Activated gamma-delta T cell treated with anti-CD3 and anti-CD28 coated beads, Interleukin-2, amount 50 U/mL, for 16 hours (primary cell): ENCODE data around the gene ORC2.
"Not testable (repeated sequence)": the region's sequence is repeated elsewhere in the genome, so short reads cannot be mapped to it uniquely, and the experiment has no call there.

Experiments
- DNase-seq: peaks from one replicate; pipeline ENCODE4 v3.0.0-alpha.2; 2020; ENCODE audit warnings: low read depth

ORC2 gene

DNA sequence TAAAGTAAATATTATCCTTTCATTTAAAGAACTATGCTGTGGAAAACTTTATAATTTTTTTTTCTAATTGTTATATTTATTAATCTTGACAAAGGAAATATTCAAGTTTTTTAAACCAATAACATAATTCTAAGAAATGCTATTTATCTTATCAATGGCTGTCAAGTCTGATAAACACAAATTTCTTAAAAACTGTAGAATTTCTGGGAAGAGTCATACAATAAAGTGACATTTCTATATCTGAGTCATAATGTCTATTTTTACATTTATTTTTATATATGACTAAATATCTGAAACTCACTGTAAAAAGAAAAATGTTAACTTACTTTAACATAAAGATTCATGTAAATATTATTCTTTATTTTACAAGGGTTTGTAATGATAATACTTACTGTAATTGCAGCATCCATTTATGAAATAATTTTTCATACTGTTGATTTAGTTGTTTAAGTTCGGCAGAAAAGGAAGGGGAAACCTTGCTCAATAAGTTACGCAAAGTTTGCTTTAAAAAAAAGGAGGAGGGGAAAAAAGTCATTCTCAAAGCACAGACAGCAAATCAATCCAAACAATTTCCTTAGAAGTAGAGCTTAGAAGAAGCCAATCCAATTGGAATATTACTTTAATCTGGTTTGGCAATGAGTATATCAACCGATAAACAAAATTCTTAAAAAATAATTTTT lies 32.4 kb downstream of the ORC2 start:
- no peak for DNase-seq

DNA sequence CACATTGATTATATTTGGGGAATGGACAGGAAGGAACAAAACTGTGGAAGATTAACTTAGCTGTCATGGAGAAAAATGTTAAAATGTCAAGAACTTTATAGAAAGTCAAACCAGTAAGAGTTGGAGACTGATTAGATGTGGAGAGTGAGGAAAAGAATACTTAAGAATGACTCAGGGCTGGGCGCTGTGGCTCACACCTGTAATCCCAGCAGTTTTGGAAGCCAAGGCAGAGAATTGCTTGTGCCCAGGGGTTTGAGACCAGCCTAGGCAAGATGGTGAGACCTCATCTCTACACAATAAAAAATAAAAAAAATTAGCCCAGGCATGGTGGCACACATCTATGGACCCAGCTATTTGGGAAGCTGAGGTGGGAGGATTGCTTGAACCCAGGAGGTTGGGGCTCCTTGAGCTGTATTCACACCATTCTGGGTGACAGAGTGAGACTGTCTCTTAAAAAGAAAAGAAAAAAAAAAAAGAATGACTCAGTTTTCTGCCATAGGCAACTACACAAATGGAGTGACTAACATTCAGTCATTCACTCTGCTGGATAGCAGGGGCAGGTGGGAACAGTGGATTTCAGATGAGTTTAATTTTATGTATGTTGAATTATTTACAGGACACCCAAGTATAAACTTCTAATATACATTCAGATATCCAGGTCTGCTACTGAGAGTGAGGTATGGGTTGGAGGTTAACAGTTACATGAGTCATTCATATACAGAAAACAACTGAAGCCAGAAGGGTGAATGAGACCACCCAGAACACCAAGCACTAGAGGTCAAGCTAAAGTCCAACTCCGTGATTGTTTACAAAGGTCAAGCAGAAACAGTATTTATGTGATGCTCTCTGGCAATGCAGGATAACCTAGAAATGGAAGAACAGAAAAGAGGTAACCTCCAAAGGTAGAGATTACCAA lies 33.9 kb downstream of the ORC2 start:
- DNase-seq: no peak

DNA sequence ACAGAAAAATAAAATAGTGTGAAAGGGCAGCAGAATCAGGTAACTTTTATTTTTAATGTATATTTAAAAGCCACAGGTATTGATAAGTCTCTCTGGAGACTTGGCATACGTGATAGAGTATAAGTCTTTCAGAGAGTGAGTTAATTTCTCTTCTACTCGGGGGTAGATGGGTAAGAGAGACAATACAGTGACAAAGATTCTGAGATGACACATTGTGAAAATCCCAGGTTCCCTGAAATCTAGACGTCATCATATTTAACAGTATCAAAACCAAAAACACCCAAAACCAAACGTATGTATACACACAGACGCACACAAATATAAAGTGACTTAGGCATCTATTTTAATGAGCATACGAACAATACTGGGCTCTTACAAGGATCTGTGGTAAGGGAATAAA lies 41.0 kb downstream of the ORC2 start:
- no peak for DNase-seq

DNA sequence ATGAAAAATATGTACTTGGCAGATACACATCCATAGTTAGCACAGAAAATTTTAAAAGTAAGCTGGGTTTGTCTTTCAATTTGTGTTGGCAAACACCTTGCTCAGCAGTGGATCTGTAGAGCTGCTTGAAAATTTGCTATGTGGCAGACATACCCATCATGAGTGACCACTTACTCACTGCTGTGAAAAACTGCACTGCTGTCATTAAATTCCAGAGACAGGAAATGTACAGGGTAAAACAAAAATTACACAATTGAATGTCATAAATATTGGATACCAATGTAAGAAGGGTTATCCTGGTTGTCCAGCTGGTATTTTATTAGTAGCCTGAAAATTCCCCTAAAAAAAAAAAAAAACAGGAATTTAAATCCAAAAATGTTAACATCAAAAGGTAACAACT lies 49.8 kb downstream of the ORC2 start:
- DNase-seq: no peak

DNA sequence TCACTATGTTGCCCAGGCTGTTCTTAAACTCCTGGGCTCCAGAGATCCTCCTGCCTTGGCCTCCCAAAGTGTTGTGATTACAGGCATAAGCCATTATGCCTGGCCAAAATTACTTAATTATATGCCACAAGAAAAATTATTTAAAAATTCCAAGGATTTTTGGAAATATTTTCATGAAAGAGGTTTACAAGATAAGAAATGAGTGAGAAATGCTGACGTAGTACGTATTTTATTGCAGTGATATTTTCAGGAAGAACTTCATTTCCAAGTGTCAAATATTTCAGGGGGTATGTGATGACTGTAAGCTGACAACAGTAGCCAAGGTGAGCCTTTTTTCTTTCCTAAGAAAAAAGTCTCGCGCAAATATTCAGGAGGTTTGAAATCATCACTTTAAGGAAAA lies 53.5 kb downstream of the ORC2 start:
- no peak for DNase-seq

DNA sequence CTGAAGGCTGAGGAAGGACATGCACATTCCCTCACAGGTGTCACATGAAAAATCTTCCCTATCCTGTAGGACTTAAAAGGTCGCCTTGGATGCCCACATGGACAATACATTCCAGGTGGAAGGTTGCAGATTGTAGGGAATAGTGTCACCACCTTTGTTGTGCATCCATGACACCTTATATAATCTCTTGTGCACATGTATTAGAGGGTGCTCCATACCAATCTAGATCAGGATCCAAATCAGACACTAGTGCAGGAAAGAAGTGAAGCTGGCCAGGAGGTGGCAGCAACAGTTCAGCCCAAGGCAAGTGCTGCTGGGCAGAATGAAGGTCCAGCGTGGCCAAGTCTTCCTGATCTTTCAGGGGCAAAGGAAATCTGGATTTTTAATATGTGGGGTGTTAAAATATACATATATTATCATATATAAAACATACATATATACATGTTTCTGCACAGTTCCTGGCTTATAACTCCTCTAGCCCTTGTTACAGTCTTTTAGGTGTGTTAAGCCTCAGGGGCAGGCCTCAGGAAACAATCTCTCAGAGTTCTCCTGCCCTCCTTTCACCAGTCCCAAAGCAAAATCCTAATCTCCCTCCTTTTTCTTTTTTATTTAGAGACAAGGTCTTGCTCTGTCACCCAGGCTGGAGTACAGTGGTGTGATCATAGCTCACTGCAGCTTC lies 57.7 kb downstream of the ORC2 start:
- peak; percentile 16 for DNase-seq

DNA sequence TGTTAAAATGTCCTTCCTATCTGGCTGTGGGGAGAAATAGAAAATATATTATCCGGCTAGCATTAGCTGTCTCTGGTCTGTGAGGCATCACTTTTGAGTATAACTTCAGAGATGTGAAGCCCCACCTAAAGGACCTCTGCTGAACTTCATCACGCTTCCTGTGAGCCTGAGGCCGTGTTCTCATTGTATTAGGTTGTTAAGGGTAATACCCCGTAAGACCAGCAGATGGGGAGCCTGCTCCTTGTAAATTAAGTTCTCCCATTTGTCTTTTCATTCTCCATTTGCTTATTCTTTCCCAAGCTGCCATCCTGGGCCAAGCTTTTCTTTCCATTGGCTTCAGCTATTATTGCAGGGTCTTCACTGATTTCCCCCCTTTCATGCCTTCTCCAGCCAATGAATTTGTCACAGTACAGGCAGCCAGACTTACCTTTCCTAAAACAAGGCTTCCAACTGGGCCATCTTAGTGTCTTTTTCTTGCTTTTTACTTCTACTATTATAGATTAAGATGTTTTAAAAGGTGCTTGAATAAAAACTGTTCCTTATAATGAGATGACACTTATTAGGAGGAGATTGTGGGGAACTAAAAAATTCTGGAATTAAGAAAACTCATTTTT lies 61.9 kb downstream of the ORC2 start:
- peak; percentile 58 for DNase-seq

DNA sequence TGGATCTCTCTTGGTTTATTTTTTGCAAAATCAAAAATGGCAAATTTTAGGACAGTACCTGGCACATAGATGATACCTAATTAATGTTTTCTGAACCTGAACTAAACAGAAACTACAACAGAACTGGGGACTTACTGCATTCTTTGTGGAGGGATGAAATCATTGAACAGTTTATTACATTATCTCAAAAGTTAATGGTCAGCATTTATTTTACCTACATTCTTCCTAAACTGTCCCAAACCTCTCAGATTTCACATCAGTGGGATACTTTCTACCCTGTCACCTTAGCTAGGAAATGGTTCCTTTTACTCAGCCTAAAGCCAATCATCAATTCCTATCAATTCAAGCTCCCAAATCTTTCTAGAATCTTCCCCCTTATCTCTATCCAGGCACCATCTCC lies 64.0 kb downstream of the ORC2 start:
- DNase-seq: no peak

DNA sequence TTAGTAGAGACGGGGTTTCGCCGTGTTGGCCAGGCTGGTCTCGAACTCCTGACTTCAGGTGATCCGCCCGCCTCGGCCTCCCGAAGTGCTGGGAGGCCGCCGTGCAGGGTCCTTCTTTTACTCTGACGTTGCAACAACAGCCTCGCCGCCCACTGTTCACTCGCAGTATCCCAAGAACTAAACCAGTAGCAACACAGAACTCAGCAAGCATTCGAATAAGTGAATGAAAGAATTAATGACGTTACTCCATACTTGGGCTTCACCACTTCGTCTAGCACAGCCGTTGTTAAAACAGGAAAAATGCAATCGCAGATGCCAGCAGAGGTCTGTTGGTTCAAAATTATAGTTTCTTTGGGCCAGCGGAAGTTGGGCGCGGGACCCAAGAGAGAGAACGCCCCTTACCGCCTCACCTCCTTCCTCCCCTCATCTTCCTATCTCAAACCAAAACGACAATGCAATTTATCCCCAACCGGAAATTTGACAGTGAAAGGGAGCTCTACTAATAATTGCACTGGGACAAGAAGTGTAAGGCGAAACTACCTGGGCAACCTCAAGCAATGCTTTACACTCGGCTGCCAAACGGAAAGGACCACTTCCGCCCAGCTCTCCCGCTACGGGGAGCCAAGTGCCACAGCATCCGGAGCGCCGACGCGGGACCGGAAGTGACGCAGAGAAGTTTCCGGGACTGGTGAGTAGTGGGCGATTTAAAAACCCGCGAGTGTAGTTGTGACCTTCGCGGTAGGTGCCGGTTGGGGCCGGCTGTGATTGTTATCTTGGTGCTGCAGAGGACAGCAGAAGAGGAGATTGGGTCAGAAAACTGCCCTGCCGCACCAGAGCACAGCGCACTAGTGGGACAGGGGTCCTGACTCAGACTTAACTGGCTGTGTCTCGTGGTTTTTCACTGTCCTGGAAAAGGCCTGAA lies 74.5 kb downstream of the ORC2 start, which contains the start of the genes NIF3L1 and PPIL3:
Gene NIF3L1 (plus strand): TSS at position 668 of the 922 bp plus-strand sequence. CDS start 2,573 bp downstream, outside the sequence.
Gene PPIL3 (minus strand): TSS at position 374 of the 922 bp plus-strand sequence. CDS start 1,462 bp downstream, outside the sequence.
- DNase-seq: peak; percentile 95

DNA sequence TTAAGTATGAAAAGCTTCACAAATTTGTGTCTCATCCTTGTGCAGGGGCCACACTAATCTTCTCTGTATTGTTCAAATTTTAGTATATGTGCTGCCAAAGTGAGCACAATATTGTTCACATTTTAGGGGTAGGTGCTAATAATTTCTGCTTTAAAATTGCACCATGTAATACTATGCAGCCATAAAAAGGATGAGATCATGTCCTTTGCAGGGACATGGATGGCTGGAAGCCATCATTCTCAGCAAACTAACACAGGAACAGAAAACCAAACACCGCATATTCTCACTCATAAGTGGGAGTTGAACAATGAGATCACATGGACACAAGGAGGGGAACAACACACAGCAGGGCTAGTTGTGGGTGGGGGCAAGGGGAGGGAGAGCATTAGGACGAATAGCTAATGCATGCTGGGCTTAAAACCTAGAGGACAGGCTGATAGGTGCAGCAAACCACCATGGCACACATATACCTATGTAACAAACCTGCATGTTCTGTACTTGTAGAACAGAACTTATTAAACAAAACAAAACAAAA lies 81.7 kb downstream of the ORC2 start:
- not testable (repeated sequence) for DNase-seq

DNA sequence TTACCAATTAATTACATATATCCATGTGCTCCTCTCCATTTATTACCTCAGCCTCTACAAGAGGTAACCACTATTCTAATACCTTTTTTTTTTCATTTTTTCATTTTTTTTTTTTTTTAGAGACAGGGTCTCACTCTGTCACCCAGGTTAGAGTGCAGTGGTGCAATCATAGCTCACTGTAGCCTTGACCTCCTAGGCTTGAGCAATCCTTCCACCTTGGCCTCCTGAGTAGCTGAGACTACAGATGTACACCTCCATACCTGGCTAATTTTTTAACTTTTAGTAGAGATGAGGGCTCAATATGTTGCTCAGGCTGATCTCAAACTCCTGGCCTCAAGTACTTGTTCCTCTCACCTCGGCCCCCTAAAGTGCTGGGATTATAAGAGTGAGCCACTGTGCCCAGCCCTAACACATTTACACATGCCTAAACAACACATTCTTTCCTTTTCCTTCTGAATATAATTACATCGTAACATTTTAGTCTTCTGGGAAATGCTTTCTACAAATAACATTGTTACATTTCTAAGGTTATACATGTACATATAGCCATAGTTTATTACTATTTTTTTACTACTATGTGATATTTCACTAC lies 85.1 kb downstream of the ORC2 start:
- no peak for DNase-seq

DNA sequence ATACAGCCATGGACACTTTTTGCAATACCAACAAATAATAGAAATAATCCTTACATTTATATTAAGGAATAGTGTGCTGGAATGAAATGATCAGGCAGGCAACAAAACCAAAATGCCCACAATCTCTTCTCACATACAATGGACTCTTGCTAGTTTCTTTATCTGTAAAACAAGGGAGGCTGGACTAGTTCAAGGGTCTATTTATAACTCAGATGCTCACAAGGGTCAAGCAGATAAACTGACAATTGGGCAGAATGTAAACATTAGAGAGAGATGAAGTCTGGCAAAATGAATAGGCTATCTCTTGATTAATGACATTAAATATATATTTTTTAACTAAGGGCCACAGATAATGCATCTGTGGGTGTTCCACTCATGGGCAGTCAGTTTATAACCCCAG lies 86.0 kb downstream of the ORC2 start:
- no peak for DNase-seq

DNA sequence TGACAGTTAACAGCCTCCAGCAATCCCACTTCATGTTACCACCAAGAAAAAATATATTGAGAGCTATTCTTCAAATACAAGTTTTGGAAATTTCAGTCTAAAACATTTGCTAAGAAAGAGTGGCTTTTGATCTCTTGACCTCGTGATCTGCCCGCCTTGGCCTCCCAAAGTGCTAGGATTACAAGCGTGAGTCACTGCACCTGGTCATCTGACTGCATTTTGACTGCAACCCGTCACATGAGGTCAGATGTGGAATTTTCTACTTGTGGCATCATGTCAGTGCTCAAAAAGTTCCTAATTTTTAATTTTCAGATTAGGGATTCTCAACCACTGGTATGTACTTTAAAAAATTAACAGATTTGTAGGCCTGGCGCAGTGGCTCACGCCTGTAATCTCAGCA lies 89.9 kb downstream of the ORC2 start:
- no peak for DNase-seq

DNA sequence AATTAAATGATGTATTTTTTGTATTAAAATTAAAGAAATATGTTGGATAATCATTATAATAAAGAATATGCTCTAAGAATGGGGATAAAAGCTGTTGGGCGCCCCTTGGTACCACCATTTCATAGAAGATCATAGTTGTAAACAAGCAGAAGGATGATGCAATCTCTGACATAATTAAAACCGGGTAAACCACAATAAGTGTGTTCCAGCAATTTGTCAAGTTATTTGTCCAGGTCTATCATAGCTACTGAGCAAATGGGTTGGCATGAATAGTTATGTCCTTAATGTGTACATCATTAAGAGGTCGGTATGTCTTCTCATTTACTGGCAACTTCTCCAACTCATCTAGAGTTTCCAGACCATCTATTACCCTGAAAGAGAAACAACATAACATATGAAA lies 92.3 kb downstream of the ORC2 start:
- no peak for DNase-seq

DNA sequence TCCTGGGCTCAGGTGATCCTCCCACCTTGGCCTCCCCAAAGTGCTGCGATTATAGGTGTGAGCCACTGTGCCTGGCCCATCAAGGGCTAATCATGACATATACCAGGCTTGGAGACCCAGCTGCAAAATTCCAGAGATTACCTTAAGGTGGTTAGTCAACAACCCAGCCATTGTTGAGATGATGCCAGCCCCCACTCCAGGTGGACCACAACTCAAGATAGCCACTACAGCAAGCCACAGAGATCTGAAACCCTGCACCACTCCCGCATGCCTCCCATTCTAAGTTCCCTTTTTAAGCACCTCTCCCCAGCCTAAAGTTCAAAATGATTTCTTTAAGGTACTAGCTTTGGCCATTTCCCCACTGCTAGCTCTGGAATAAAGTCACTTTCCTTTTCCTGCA lies 94.4 kb downstream of the ORC2 start:
- DNase-seq: no peak

DNA sequence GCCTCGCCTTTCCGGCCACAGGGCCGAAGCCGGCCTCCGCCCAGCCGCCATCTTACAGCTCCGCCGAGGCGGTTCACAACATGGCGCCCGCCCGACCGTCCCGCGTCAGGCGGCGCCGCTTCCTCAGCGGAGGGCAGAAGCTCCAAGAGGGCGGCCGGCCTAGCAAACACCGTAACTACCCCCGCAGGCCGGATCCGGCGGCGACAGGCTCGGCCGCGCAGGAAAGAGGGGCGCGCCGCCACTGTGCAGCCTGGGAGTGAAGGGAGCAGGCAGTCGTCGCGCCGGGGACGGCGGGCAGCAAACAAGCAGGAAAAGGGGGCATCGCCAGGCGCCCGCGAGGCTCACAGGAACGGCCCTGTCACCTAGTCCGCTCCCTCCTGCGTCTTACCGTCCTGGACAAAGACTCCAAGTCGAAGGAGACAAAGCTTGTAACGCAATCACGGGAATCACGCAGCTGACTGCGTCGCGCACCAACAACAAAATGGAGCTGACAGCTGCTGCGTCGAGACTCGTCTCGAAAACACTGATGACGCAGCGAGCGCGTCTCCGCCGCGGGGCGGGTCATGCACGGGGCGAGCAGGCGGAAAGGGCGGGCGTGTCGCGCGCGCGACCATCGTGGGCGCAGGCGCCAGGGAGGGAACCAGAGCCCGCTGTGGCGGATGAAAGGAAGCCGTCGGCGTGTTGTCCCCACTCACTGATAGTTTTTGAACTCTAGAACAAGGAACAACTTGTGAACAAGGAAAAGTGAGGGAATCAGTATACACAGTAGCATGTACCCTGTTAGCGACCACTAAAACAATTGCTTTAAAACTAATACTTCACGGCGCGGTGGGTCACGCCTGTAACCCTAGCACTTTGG lies 99.1 kb downstream of the ORC2 start, which contains the start of gene CLK1:
Gene CLK1 (minus strand): TSS at position 483 of the 859 bp plus-strand sequence. CDS start 2,796 bp downstream, outside the sequence.
- DNase-seq: peak; percentile 95

DNA sequence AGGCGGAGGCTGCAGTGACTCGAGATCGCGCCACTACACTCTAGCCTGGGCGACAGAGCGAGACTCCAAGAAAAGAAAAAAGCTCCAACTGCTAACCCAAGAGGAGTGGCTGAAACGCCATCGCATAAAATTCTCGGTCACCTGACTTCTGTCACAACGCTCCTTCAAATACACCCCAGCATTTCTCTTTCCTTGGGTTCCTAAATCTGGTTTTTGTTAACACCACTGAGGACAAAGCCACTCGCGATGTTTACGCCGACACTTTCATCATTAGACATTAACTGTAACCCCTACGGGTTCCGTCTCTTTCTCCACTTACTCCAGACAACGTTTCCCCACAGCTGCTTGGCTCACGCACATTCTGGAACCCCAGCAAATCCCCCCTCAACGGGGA lies 99.7 kb downstream of the ORC2 start:
- DNase-seq: no peak

DNA sequence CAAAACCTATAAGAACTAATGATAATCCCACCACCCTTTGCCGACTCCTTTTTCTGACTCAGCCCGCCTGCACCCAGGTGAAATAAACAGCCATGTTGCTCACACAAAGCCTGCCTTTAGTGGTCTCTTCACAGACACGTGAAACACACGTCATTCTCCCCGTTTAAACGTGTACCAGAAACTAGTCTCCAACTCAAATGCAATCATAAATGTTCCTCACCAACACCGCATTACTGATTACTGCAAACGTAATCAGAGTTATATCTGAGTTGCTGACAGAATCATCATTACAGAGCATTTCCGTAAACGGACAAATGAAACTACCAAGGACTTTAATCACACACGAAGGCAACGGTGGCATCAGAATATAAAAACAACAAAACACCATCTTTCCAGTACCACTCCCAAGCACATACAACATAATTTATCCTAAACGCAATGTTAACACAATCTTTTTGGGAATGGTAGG lies 100.9 kb downstream of the ORC2 start:
- DNase-seq: peak; percentile 37

DNA sequence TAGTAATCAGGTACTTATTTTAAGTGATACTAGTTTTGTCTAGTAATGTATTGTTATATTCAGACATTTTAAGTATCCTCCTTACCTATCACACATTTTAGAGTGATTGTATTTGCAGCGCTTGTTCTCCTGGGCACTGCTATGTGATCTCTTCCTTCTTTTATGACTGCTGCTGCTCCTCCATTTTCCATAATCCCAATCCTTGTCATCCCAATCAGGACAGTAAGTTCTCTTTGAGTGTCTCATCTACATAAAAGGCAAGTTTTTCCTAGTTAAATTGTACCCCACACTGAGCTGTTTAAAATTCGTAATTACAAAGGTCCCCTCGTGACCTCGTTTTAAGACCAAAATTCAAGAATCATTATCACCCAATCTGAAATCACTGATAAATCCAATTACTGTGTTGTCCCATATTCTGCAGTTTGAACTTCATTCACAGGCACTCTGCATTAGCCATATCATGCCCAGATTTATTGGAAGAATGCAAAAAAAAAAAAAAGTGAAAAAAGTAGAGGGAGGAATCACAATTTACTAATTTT lies 101.8 kb downstream of the ORC2 start:
- no peak for DNase-seq
